HG02885 (cell line): ENCODE results near the gene COX8A.

Source experiments
- ATAC-seq: cut with Tn5 transposase; IDR thresholded peaks from one replicate; pipeline ENCODE4 v1.9.1; 2021; ENCODE audit warnings: mild to moderate bottlenecking; ENCODE audit not compliant: unreplicated experiment, poor library complexity

COX8A gene

GRCh38 chr11:64000740-64001483 is 26.5 kb downstream of the COX8A start:
- ATAC-seq, result no peak

GRCh38 chr11:64001484-64002420 is 27.3 kb downstream of the COX8A start:
- no peak for ATAC-seq

GRCh38 chr11:64003807-64004589 is 29.6 kb downstream of the COX8A start:
- no peak for ATAC-seq

- no peak for ATAC-seq
Observed at GRCh38 chr11:64004590-64004984, 30.2 kb downstream of the COX8A start.

- no peak for ATAC-seq
Observed at GRCh38 chr11:64005691-64006090, 31.3 kb downstream of the COX8A start.

- ATAC-seq, result no peak
Observed at GRCh38 chr11:64006398-64006797, 32.0 kb downstream of the COX8A start.

- ATAC-seq, result no peak
Observed at GRCh38 chr11:64007160-64007628, 32.8 kb downstream of the COX8A start.

DNA sequence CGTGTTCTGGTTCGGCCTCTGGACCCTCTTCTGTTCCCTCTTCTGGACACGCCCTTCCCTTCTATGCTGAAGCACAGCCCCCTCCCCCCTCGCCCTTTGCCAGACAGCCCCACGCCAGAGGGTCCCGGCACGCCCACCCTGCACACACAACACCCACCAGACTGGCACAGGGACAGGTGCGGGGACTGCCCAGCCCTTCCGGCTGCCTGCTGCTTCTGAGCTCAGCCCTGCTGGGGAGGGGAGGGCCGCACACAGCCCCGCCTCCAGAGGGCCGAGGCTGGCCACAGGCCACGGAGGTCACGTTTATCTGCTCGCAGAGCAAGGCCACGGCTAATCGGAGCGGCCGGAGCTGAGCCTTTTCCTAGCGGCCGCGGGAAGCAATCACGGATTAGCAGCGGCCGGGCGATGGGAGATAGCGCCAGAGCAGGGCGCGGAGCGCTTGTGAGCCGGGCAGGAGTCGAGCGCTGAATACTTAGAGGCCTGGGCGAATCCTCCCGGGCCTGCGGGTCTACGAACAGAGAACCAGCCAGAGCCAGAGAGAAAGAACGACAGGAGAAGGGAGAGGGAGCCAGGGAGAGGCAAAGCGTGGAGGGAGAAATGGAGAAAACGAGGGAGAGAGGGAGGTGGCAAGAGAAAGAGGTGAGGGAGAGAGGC is 33.3 kb downstream of the COX8A start:
- no peak for ATAC-seq

GRCh38 chr11:64008283-64008913 is 34.0 kb downstream of the COX8A start:
- no peak for ATAC-seq

- ATAC-seq, result no peak
Observed at GRCh38 chr11:64008914-64009633, 34.7 kb downstream of the COX8A start.

DNA sequence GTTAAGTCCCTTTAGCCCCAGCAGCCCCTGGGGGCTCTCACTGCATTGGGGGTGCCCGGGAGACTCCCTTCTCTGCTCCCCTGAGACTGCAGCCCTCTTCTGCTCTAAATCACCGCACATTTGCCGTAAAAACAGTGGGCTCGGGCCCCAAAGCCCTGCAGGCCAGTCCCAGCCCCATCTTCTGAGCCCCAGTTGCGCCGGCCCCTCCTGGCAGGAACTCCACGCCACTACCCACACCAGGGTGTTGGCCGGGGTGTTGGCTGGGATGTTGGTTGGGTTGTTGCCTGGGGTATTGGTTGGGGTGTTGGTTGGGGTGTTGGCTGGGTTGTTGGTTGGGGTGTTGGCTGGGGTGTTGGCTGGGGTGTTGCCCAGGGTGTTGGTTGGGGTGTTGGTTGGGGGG is 35.3 kb downstream of the COX8A start:
- ATAC-seq, result no peak

DNA sequence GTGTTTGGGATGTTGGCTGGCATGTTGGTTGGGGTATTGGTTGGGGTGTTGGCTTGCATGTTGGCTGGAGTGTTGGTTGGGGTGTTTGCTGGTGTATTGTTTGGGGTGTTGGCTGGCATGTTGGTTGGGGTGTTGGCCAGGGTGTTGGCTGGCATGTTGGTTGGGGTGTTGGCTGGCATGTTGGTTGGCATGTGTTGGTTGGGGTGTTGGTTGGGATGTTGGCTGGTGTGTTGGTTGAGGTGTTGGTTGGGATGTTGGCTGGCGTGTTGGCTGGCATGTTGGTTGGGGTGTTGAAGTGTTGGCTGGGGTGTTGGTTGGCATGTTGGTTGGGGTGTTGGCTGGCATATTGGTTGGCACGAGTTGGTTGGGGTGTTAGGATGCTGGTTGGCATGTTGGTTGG is 36.4 kb downstream of the COX8A start:
- ATAC-seq, result no peak

DNA sequence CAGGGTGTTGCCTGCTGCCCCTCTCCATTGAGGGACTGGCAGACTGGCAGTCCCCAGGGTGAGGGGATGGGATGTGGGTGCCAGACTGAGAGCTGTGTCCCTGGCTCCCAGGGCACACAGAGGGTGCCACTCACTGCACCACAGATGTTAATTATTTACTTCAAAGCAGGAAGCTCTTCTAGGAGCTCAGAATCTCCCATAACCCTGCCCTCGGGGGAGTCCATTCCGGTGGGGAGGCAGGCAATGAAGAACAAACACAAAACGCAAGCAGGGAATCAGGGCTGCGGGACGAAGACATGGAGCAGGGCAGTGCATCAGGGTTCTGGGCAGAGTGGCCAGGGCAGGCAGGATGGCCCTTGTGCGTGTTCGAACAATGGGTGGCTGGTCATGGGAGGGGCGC is 37.0 kb downstream of the COX8A start:
- ATAC-seq, result no peak

GRCh38 chr11:64013141-64013896 is 38.9 kb downstream of the COX8A start:
- ATAC-seq, result no peak

DNA sequence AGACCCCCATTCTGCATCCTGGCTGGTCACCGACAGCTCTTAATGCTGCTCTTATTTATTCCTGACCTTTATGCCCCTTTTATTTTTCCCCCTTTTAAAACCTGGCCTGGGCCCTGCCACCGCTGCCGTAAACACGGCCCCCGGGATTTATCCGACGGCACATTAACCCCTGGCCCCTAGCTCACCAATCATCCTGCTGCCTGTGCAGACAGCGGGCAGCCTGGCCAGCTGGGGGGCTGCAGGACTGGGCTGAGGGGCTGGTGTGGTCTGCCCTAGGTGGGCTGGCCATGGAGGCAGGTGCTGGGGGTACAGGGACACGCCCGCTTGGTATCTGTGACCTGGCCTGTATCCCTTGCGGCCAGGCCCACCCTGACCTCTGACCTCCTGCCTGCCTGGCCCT is 39.9 kb downstream of the COX8A start:
- no peak for ATAC-seq

DNA sequence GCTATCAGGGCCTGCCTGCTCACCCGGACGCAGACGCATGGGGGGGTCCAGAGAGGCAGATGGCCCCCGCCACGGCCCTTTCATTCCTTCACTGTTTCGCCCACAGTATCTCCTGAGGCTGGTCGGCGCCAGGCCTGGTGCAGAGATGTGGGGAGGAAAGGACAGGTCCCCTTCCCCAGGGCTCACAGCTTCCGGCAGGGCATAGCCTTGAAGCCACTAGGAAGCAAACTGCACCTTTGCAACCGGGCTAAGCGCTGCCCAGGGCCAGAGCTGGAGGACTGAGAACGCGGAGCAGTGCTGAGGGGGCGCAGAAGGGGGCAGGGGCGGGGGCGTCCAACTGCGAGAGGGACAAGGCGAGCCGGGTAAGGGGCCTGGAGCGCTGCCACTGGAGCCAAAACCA is 41.1 kb downstream of the COX8A start:
- ATAC-seq, result no peak

GRCh38 chr11:64015935-64016845 is 41.8 kb downstream of the COX8A start:
- no peak for ATAC-seq

DNA sequence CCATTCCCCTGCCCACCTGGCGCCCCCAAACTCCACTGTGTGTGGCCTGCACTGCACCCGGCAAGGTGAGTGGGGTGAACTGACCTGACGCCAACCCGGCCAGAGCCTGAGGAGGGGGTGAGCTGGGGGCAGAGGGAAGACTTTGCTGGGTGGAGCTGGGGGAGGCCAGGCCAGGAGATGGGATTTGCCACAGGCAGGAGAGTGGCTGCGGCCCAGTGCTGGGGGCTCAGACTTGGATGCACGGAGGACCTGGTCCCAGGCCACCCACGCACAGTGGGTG is 43.5 kb downstream of the COX8A start:
- no peak for ATAC-seq
